Osteocyte (in vitro differentiated cells): ENCODE measurements around the gene MKLN1. TPM values are rescaled to one million over a fixed set of nuclear protein-coding genes. Genes with fewer than 3 reads are reported as not detected.

Source experiments
- DNase-seq: peaks from one replicate; pipeline ENCODE4 v3.0.0; 2021; ENCODE audit warnings: mixed read lengths; ENCODE audit not compliant: unreplicated experiment; ENCODE audit errors: extremely low spot score
- H3K27ac Mint-ChIP-seq: one replicate; pipeline ENCODE4 v1.8.0; 2021; ENCODE audit warnings: mild to moderate bottlenecking, mixed read lengths; ENCODE audit not compliant: unreplicated experiment
- H3K27me3 Mint-ChIP-seq: one replicate; pipeline ENCODE4 v1.8.0; 2021; ENCODE audit warnings: mixed read lengths; ENCODE audit not compliant: unreplicated experiment
- H3K36me3 Mint-ChIP-seq: one replicate; pipeline ENCODE4 v1.8.0; 2021; ENCODE audit warnings: mixed read lengths; ENCODE audit not compliant: unreplicated experiment
- H3K4me1 Mint-ChIP-seq: one replicate; pipeline ENCODE4 v1.8.0; 2021; ENCODE audit warnings: mixed read lengths; ENCODE audit not compliant: unreplicated experiment
- H3K4me3 Mint-ChIP-seq: one replicate; pipeline ENCODE4 v1.8.0; 2021; ENCODE audit warnings: mild to moderate bottlenecking, moderate library complexity, mixed read lengths; ENCODE audit not compliant: unreplicated experiment
- H3K9me3 Mint-ChIP-seq: one replicate; pipeline ENCODE4 v1.8.0; 2021; ENCODE audit warnings: mixed read lengths; ENCODE audit not compliant: unreplicated experiment
- CTCF ChIP-seq: fragments of 200-600 bp; sonication (generic); IDR thresholded peaks from 2 replicates; pipeline ENCODE4 v1.5.0; 2021; ENCODE audit warnings: antibody characterized with exemption, mild to moderate bottlenecking, moderate library complexity
- total RNA-seq: library from RNA; stranded (reverse); gene quantifications from 2 replicates; pipeline ENCODE4 v1.2.1, GENCODE V29; 2021

Gene MKLN1
- total RNA-seq, 1 donor from 2014 or later: 41.4 TPM

GRCh38 chr7:131336956-131337355 lies 9.3 kb downstream of the MKLN1 start:
- Mint-ChIP-seq H3K27ac (no peak overlapping the region), H3K36me3 (peaks cover 30% of the 10 kb centered on the region), H3K27me3 (no peaks in the 10 kb centered on the region), H3K9me3 (peaks cover 43% of the 10 kb centered on the region), H3K4me3 (no peak overlapping the region), H3K4me1 (peaks cover 5% of the 10 kb centered on the region)
- TF ChIP-seq CTCF: no peak
- no peak for DNase-seq

GRCh38 chr7:131338173-131338572 lies 10.5 kb downstream of the MKLN1 start:
- no peak for TF ChIP-seq CTCF
- Mint-ChIP-seq H3K9me3 (peaks cover 43% of the 10 kb centered on the region), H3K27ac (no peak overlapping the region), H3K4me1 (peaks cover 6% of the 10 kb centered on the region), H3K27me3 (no peaks in the 10 kb centered on the region), H3K4me3 (no peak overlapping the region), H3K36me3 (peaks cover 28% of the 10 kb centered on the region)
- DNase-seq: no peak

- H3K36me3 Mint-ChIP-seq: peaks cover 25% of the 10 kb centered on the region
- no peak for DNase-seq
- TF ChIP-seq CTCF: no peak
- H3K27me3 Mint-ChIP-seq: no peaks in the 10 kb centered on the region
- H3K27ac Mint-ChIP-seq: no peak overlapping the region
- H3K9me3 Mint-ChIP-seq: peaks cover 43% of the 10 kb centered on the region
- no peak overlapping the region for H3K4me3 Mint-ChIP-seq
- H3K4me1 Mint-ChIP-seq: peaks cover 4% of the 10 kb centered on the region
Measured at GRCh38 chr7:131338691-131339390, 11.2 kb downstream of the MKLN1 start.

- peaks cover 4% of the 10 kb centered on the region for H3K4me1 Mint-ChIP-seq
- no peak overlapping the region for H3K4me3 Mint-ChIP-seq
- no peak for DNase-seq
- no peak overlapping the region for H3K27ac Mint-ChIP-seq
- peaks cover 22% of the 10 kb centered on the region for H3K9me3 Mint-ChIP-seq
- H3K27me3 Mint-ChIP-seq: no peaks in the 10 kb centered on the region
- TF ChIP-seq CTCF: no peak
- H3K36me3 Mint-ChIP-seq: peaks cover 16% of the 10 kb centered on the region
Measured at GRCh38 chr7:131341690-131342089, 14.0 kb downstream of the MKLN1 start.

- H3K36me3 Mint-ChIP-seq: peaks cover 10% of the 10 kb centered on the region
- H3K27ac Mint-ChIP-seq: no peak overlapping the region
- no peak for DNase-seq
- peaks cover 6% of the 10 kb centered on the region for H3K4me1 Mint-ChIP-seq
- no peak overlapping the region for H3K4me3 Mint-ChIP-seq
- no peaks in the 10 kb centered on the region for H3K27me3 Mint-ChIP-seq
- no peak for TF ChIP-seq CTCF
- H3K9me3 Mint-ChIP-seq: peaks cover 15% of the 10 kb centered on the region
Measured at GRCh38 chr7:131342864-131343442, 15.3 kb downstream of the MKLN1 start.
